HepG2 (cell line): ENCODE data around the gene NOTUM. TPM values are rescaled to one million over a fixed set of nuclear protein-coding genes. Genes with fewer than 3 reads are reported as not detected.

Source experiments
- CBFB ChIP-seq: sonication (generic); formaldehyde crosslinking; IDR thresholded peaks from 2 replicates; pipeline ENCODE4 v1.4.0; 2020; ENCODE audit warnings: missing genetic modification reagents
- CBX5 ChIP-seq: sonication (generic); formaldehyde crosslinking; IDR thresholded peaks from 2 replicates; pipeline ENCODE4 v1.4.0; 2020; ENCODE audit warnings: missing genetic modification reagents, borderline replicate concordance
- GLI4 ChIP-seq: sonication (generic); formaldehyde crosslinking; IDR thresholded peaks from 2 replicates; pipeline ENCODE4 v1.5.1; 2020; ENCODE audit warnings: missing genetic modification reagents, mild to moderate bottlenecking, moderate library complexity, borderline replicate concordance
- JUN ChIP-seq: sonication (generic); formaldehyde crosslinking; IDR thresholded peaks from 2 replicates; pipeline ENCODE4 v1.4.0; 2020; ENCODE audit warnings: mild to moderate bottlenecking, missing genetic modification reagents
- MAFK ChIP-seq, 2 experiments: IDR thresholded peaks in 1 of 2; conservative IDR thresholded peaks in 1 of 2; 2 replicates each; pipeline ENCODE4 v1.6.1; 2011; ENCODE audit warnings: improper control_type of control experiment in 2 of 2, low read length in 2 of 2
- NFE2L2 ChIP-seq: fragments of 150-350 bp; IDR thresholded peaks from 2 replicates; pipeline ENCODE4 v1.6.1; 2014; ENCODE audit warnings: low read length
- NR2C2 ChIP-seq: sonication (generic); formaldehyde crosslinking; IDR thresholded peaks from 2 replicates; pipeline ENCODE4 v1.4.0; 2020; ENCODE audit warnings: missing genetic modification reagents, mild to moderate bottlenecking, moderate library complexity, borderline replicate concordance
- PRPF4 ChIP-seq: fragments of 200-400 bp; formaldehyde crosslinking; IDR thresholded peaks from 2 replicates; pipeline ENCODE4 v1.6.1; 2016; ENCODE audit warnings: low read length, low read depth; ENCODE audit not compliant: poor library complexity, severe bottlenecking
- RBM22 ChIP-seq: fragments of 200-400 bp; formaldehyde crosslinking; optimal IDR thresholded peaks from 2 replicates; pipeline ENCODE3; 2017; ENCODE audit warnings: mild to moderate bottlenecking, low read length, moderate library complexity
- SMAD3 ChIP-seq: sonication (generic); formaldehyde crosslinking; IDR thresholded peaks from 2 replicates; pipeline ENCODE4 v1.4.0; 2020; ENCODE audit warnings: missing genetic modification reagents
- SOX6 ChIP-seq, 2 experiments: fragments of 450-650 bp in 1 of 2; sonication (generic) in 1 of 2; formaldehyde crosslinking in 1 of 2; IDR thresholded peaks; 2 replicates each; pipeline versions ENCODE4 v1.4.0 to v1.6.1; 2017 to 2020; ENCODE audit warnings: antibody characterized with exemption in 1 of 2, mild to moderate bottlenecking in 1 of 2, missing genetic modification reagents in 1 of 2
- SSRP1 ChIP-seq: IDR thresholded peaks from 2 replicates; pipeline ENCODE4 v1.6.1; 2016; ENCODE audit warnings: control low read depth
- ZFAT ChIP-seq: sonication (generic); formaldehyde crosslinking; conservative IDR thresholded peaks from 2 replicates; pipeline ENCODE4 v1.8.1; 2023; ENCODE audit warnings: missing genetic modification reagents, inconsistent platforms
- ZNF451 ChIP-seq: sonication (generic); formaldehyde crosslinking; IDR thresholded peaks from 2 replicates; pipeline ENCODE4 v1.5.0; 2020; ENCODE audit warnings: mild to moderate bottlenecking, missing genetic modification reagents
- ZSCAN31 ChIP-seq: sonication (generic); formaldehyde crosslinking; IDR thresholded peaks from 2 replicates; pipeline ENCODE4 v1.5.0; 2020; ENCODE audit warnings: low read depth, mild to moderate bottlenecking, missing genetic modification reagents
- polyA plus RNA-seq, 8 experiments: library from polyadenylated mRNA; depleted of rRNA in 3 of 8; stranded (reverse) in 7 of 8; unstranded in 1 of 8; fragments of >200 nt; fragmentation: Illumina TruSeq in 4 of 8; extraction: Trizol in 4 of 8; gene quantifications; 2 replicates each; pipeline versions ENCODE4 v1.2.1 to v1.2.3, GENCODE V29; 2011 to 2016; ENCODE audit warnings: low read depth in 4 of 8, missing spikeins in 1 of 8, mixed read lengths in 1 of 8; ENCODE audit not compliant: insufficient read depth in 1 of 8
- total RNA-seq, 5 experiments: library from RNA; depleted of rRNA; stranded (reverse); fragments of >200 nt; fragmentation: Illumina TruSeq; extraction: Trizol; gene quantifications; 2 replicates each; pipeline ENCODE4 v1.2.3, GENCODE V29; 2016; ENCODE audit warnings: low read depth in 1 of 5
- TF ChIP-seq, protein P1 (sequence below), 2 experiments: IDR thresholded peaks; 2 replicates each; pipeline ENCODE4 v1.6.1; 2011 to 2012; ENCODE audit warnings: low read length in 2 of 2, borderline replicate concordance in 1 of 2, low read depth in 1 of 2, mild to moderate bottlenecking in 1 of 2, moderate library complexity in 1 of 2
- TF ChIP-seq, protein P2 (sequence below): sonication (generic); formaldehyde crosslinking; IDR thresholded peaks from 2 replicates; pipeline ENCODE4 v1.4.0; 2020; ENCODE audit warnings: missing genetic modification reagents, borderline replicate concordance
- TF ChIP-seq, protein P3 (sequence below): sonication (generic); formaldehyde crosslinking; IDR thresholded peaks from 2 replicates; pipeline ENCODE4 v1.8.0; 2022; ENCODE audit warnings: mild to moderate bottlenecking, missing genetic modification reagents, borderline replicate concordance
- TF ChIP-seq, protein P4 (sequence below): sonication (generic); formaldehyde crosslinking; conservative IDR thresholded peaks from 2 replicates; pipeline ENCODE4 v1.4.0; 2020; ENCODE audit warnings: missing genetic modification reagents

The NOTUM gene
- total and polyA plus RNA-seq, 2 of the 13 experiments (the other 11 are each of a cell fraction or from before 2014, with no cell fraction given) = 150 to 160 TPM

DNA sequence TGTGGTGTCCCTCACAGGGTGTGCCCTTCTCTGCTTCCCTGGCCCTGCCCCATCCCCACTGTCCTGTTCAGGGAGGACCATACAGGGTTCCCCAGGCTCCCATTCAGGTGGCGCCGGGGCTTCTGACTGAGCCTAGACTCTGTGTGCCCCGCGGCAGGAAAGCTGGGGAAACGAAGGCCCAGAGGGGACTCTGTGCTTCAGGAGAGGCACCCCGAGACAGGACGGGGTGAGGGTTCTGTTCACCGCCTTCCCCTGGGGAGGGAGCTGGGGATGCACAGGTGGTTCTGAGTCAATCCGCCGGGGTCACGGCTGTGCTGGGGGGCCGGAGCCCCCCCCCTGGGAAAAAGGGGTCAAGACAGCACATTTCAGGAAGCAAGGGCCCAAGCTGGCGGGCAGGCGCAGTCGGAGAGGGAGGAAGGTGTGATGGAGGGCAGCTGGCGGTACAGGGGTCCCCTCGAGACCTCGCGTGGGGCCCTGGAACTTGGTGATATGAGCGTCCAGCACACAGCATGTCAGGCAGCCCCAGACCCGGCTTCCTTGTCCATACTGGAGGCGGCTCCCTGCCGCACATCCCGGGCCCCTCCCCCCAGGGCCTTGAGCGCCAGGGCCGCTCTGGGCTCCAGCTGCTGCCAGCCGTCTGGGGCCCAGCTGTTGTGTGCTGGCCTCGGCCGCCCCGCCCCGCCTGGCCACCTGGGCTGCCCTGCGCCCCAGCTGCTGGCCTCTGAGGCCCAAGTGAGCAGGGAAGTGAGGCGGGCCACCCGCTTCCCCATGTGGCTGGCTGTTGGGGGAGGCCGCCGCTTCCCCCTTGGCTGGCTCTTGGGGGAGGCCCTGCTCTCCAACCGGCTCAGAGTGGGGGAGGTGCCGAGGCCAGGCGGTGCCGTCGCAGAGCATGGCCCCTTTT lies 5.6 kb upstream of the NOTUM start (continued):
- TF ChIP-seq NFE2L2 (no peak), JUN (CRISPR knock-in tag) (peak; percentile 86), SMAD3 (CRISPR knock-in tag) (peak; percentile 80; the same call in 1 of the 2 replicates), PRPF4 (no peak), ZFAT (CRISPR knock-in tag) (no peak), RBM22 (no peak), SSRP1 (CRISPR knock-in tag) (0 out of 2 replicates have a peak, but pooled peaks have one; percentile 21), MAFK (conservative IDR thresholded peaks at IDR 0.05 in 1 of 2, IDR thresholded peaks at IDR 0.05 in 1 of 2; ENCODE audit: low read length in 2 of 2) (no peak), ZNF451 (CRISPR knock-in tag) (peak; percentile 93), GLI4 (CRISPR knock-in tag) (0 out of 2 replicates have a peak, but pooled peaks have one; percentile 33), NR2C2 (CRISPR knock-in tag) (peak; percentile 64; the same call in 1 of the 2 replicates), SOX6 (IDR thresholded peaks at IDR 0.05) (no peak), SOX6 (CRISPR knock-in tag; IDR thresholded peaks at IDR 0.05) (peak; percentile 86), ZSCAN31 (peak; percentile 56; the same call in 1 of the 2 replicates), CBFB (CRISPR knock-in tag) (peak; percentile 94), CBX5 (CRISPR knock-in tag) (peak; percentile 86; the same call in 1 of the 2 replicates)
- TF ChIP-seq, protein P1, sequence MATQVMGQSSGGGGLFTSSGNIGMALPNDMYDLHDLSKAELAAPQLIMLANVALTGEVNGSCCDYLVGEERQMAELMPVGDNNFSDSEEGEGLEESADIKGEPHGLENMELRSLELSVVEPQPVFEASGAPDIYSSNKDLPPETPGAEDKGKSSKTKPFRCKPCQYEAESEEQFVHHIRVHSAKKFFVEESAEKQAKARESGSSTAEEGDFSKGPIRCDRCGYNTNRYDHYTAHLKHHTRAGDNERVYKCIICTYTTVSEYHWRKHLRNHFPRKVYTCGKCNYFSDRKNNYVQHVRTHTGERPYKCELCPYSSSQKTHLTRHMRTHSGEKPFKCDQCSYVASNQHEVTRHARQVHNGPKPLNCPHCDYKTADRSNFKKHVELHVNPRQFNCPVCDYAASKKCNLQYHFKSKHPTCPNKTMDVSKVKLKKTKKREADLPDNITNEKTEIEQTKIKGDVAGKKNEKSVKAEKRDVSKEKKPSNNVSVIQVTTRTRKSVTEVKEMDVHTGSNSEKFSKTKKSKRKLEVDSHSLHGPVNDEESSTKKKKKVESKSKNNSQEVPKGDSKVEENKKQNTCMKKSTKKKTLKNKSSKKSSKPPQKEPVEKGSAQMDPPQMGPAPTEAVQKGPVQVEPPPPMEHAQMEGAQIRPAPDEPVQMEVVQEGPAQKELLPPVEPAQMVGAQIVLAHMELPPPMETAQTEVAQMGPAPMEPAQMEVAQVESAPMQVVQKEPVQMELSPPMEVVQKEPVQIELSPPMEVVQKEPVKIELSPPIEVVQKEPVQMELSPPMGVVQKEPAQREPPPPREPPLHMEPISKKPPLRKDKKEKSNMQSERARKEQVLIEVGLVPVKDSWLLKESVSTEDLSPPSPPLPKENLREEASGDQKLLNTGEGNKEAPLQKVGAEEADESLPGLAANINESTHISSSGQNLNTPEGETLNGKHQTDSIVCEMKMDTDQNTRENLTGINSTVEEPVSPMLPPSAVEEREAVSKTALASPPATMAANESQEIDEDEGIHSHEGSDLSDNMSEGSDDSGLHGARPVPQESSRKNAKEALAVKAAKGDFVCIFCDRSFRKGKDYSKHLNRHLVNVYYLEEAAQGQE (IDR thresholded peaks at IDR 0.05; ENCODE audit: borderline replicate concordance in 1 of 2, low read depth in 1 of 2, low read length in 2 of 2) = no peak; a peak in 1 of 4 replicates
- TF ChIP-seq, protein P2, sequence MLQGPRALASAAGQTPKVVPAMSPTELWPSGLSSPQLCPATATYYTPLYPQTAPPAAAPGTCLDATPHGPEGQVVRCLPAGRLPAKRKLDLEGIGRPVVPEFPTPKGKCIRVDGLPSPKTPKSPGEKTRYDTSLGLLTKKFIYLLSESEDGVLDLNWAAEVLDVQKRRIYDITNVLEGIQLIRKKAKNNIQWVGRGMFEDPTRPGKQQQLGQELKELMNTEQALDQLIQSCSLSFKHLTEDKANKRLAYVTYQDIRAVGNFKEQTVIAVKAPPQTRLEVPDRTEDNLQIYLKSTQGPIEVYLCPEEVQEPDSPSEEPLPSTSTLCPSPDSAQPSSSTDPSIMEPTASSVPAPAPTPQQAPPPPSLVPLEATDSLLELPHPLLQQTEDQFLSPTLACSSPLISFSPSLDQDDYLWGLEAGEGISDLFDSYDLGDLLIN (CRISPR knock-in tag) = peak; percentile 62
- TF ChIP-seq, protein P3, sequence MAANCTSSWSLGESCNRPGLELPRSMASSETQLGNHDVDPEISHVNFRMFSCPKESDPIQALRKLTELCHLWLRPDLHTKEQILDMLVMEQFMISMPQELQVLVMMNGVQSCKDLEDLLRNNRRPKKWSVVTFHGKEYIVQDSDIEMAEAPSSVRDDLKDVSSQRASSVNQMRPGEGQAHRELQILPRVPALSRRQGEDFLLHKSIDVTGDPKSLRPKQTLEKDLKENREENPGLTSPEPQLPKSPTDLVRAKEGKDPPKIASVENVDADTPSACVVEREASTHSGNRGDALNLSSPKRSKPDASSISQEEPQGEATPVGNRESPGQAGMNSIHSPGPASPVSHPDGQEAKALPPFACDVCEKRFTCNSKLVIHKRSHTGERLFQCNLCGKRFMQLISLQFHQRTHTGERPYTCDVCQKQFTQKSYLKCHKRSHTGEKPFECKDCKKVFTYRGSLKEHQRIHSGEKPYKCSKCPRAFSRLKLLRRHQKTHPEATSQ (CRISPR knock-in tag) = no peak; the same call in 1 of the 2 replicates
- TF ChIP-seq, protein P4, sequence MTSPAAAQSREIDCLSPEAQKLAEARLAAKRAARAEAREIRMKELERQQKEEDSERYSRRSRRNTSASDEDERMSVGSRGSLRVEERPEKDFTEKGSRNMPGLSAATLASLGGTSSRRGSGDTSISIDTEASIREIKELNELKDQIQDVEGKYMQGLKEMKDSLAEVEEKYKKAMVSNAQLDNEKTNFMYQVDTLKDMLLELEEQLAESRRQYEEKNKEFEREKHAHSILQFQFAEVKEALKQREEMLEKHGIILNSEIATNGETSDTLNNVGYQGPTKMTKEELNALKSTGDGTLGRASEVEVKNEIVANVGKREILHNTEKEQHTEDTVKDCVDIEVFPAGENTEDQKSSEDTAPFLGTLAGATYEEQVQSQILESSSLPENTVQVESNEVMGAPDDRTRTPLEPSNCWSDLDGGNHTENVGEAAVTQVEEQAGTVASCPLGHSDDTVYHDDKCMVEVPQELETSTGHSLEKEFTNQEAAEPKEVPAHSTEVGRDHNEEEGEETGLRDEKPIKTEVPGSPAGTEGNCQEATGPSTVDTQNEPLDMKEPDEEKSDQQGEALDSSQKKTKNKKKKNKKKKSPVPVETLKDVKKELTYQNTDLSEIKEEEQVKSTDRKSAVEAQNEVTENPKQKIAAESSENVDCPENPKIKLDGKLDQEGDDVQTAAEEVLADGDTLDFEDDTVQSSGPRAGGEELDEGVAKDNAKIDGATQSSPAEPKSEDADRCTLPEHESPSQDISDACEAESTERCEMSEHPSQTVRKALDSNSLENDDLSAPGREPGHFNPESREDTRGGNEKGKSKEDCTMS (CRISPR knock-in tag) = 0 out of 2 replicates have a peak, but pooled peaks have one; percentile 48
